K562 (cell line): ENCODE measurements around the gene SYNRG. TPM values are rescaled to one million over a fixed set of nuclear protein-coding genes. Genes with fewer than 3 reads are reported as not detected.

Experiments
- ATAC-seq: fragments of 200-7000 bp; cut with Tn5 transposase; 3 replicates; pipeline ENCODE4 v1.9.1; 2020; ENCODE audit warnings: moderate library complexity
- BruUV-seq: library from RNA; stranded (reverse); fragments of 400-500 nt; replicated peaks from 2 replicates; lab custom pipeline; 2021; lab: Mats Ljungman, UMichigan
- CTCF ChIA-PET: fragments of 300-600 bp; formaldehyde crosslinking; extraction: SDS; loops from one replicate; lab custom pipeline; 2021; ENCODE audit warnings: low intra/inter-chr PET ratio; lab: Yijun Ruan, JAX
- POLR2A ChIA-PET: fragments of 300-600, 350-650 bp; sonication (Branson Sonifier 250); formaldehyde crosslinking; extraction: SDS; loops from one replicate; lab custom pipeline; 2021; ENCODE audit warnings: antibody characterized with exemption, inconsistent platforms; lab: Yijun Ruan, JAX
- DNase-seq, 4 experiments: peaks; one replicate each; pipeline versions ENCODE4 v3.0.0 to v3.0.0-alpha.2; 2011 to 2018; ENCODE audit warnings: low spot score in 3 of 4, mixed read lengths in 3 of 4; ENCODE audit errors: extremely low read depth in 1 of 4
- FAIRE-seq: peaks from 2 replicates; lab custom pipeline; 2011; peaks lifted over from hg19 to GRCh38; lab: Jason Lieb, UNC
- H2AFZ ChIP-seq: 2 replicates; pipeline ENCODE4 v1.6.0; 2011; ENCODE audit warnings: low read depth, low read length, control low read depth, inconsistent platforms
- H3K27ac ChIP-seq: fragments of 200-600 bp; 3 replicates; pipeline ENCODE4 v1.8.0; 2011; ENCODE audit warnings: low read depth, mild to moderate bottlenecking, control low read depth, inconsistent platforms, low read length, moderate library complexity, mixed read lengths; ENCODE audit errors: extremely low read depth
- H3K27me3 ChIP-seq, 2 experiments: fragments of 300-600 bp in 1 of 2; 2 replicates in 1 of 2; 3 replicates in 1 of 2; pipeline versions ENCODE4 v1.6.0 to v1.8.0; 2011; ENCODE audit warnings: inconsistent platforms in 2 of 2, low read length in 2 of 2, mild to moderate bottlenecking in 1 of 2, mixed read lengths in 1 of 2, moderate library complexity in 1 of 2; ENCODE audit not compliant: control insufficient read depth in 2 of 2, insufficient read depth in 2 of 2
- H3K36me3 ChIP-seq: fragments of 300-600 bp; 3 replicates; pipeline ENCODE4 v1.8.0; 2011; ENCODE audit warnings: mild to moderate bottlenecking, low read length, inconsistent platforms; ENCODE audit not compliant: control insufficient read depth, insufficient read depth
- H3K4me1 ChIP-seq, 2 experiments: fragments of 200-600 bp in 1 of 2; replicated peaks in 1 of 2; 2 replicates in 1 of 2; 3 replicates in 1 of 2; pipeline versions ENCODE4 v1.5.1 to v1.8.0; 2011; ENCODE audit warnings: inconsistent platforms in 2 of 2, low read length in 2 of 2, mild to moderate bottlenecking in 1 of 2, mixed read lengths in 1 of 2, moderate library complexity in 1 of 2; ENCODE audit not compliant: control insufficient read depth in 2 of 2, insufficient read depth in 2 of 2
- H3K4me2 ChIP-seq: 2 replicates; pipeline ENCODE4 v1.6.1; 2011; ENCODE audit warnings: low read length, control low read depth, inconsistent platforms, mixed read lengths; ENCODE audit not compliant: insufficient read depth
- H3K4me3 ChIP-seq: fragments of 200-600 bp; sonication (generic), shearing (Covaris generic); 2 replicates; pipeline ENCODE4 v1.5.1; 2016; ENCODE audit warnings: control low read depth, inconsistent platforms
- H3K79me2 ChIP-seq: fragments of 200-600 bp; 3 replicates; pipeline ENCODE4 v1.8.0; 2011; ENCODE audit warnings: low read length, inconsistent platforms; ENCODE audit not compliant: control insufficient read depth, insufficient read depth
- H3K9ac ChIP-seq, 2 experiments: 2 replicates each; pipeline versions ENCODE4 v1.6.0 to v1.6.1; 2011; ENCODE audit warnings: low read depth in 2 of 2, low read length in 2 of 2, control low read depth in 1 of 2, inconsistent platforms in 1 of 2, mild to moderate bottlenecking in 1 of 2, mixed read lengths in 1 of 2; ENCODE audit not compliant: insufficient read depth in 1 of 2
- H3K9me1 ChIP-seq: one replicate; pipeline ENCODE4 v1.6.0; 2011; ENCODE audit warnings: inconsistent platforms, mild to moderate bottlenecking, low read length, moderate library complexity; ENCODE audit not compliant: control insufficient read depth, insufficient read depth
- H3K9me3 ChIP-seq: replicated peaks from 2 replicates; pipeline ENCODE4 v1.5.1; 2011; ENCODE audit warnings: low read depth, low read length, inconsistent platforms; ENCODE audit not compliant: control insufficient read depth, insufficient read depth
- H4K20me1 ChIP-seq: replicated peaks from 2 replicates; pipeline ENCODE4 v1.6.1; 2011; ENCODE audit warnings: low read length, inconsistent platforms, mixed read lengths; ENCODE audit not compliant: control insufficient read depth, insufficient read depth
- AFF4 ChIP-seq: sonication (generic); formaldehyde crosslinking; IDR thresholded peaks from 2 replicates; pipeline ENCODE4 v1.8.0; 2023; ENCODE audit warnings: mild to moderate bottlenecking, missing genetic modification reagents
- HDAC8 ChIP-seq: fragments of 450-650 bp; IDR thresholded peaks from 2 replicates; pipeline ENCODE4 v1.6.1; 2016; ENCODE audit warnings: mild to moderate bottlenecking, missing genetic modification characterization, moderate library complexity, missing compliant biosample characterization
- HNRNPL ChIP-seq: fragments of 200-400 bp; formaldehyde crosslinking; IDR thresholded peaks from 2 replicates; pipeline ENCODE4 v1.6.1; 2017; ENCODE audit warnings: low read depth, mild to moderate bottlenecking, low read length
- MBD2 ChIP-seq: sonication (generic); IDR thresholded peaks from 2 replicates; pipeline ENCODE4 v1.6.1; 2016; ENCODE audit warnings: low read depth, borderline replicate concordance
- NR2C1 ChIP-seq, 2 experiments: fragments of 450-650 bp; IDR thresholded peaks; 2 replicates each; pipeline ENCODE4 v1.6.1; 2017; ENCODE audit warnings: mild to moderate bottlenecking in 2 of 2, antibody characterized with exemption in 1 of 2, inconsistent platforms in 1 of 2, missing compliant biosample characterization in 1 of 2, missing genetic modification characterization in 1 of 2
- PBX2 ChIP-seq, 2 experiments: IDR thresholded peaks in 1 of 2; conservative IDR thresholded peaks in 1 of 2; 2 replicates each; pipeline ENCODE4 v1.6.1; 2016; ENCODE audit warnings: low read depth in 2 of 2, mild to moderate bottlenecking in 1 of 2, missing compliant biosample characterization in 1 of 2, missing genetic modification characterization in 1 of 2, moderate library complexity in 1 of 2
- RBM39 ChIP-seq: fragments of 200-400 bp; formaldehyde crosslinking; optimal IDR thresholded peaks from 2 replicates; pipeline ENCODE3; 2018; ENCODE audit warnings: low read depth, low read length
- SMAD1 ChIP-seq: fragments of 150-350 bp; IDR thresholded peaks from 2 replicates; pipeline ENCODE4 v1.6.1; 2014; ENCODE audit warnings: low read length, low read depth; ENCODE audit not compliant: partially characterized antibody
- ZBTB49 ChIP-seq: sonication (generic); formaldehyde crosslinking; IDR thresholded peaks from 2 replicates; pipeline ENCODE4 v1.8.0; 2022; ENCODE audit warnings: missing genetic modification reagents, mild to moderate bottlenecking, borderline replicate concordance
- ZNF217 ChIP-seq: sonication (generic); formaldehyde crosslinking; IDR thresholded peaks from 2 replicates; pipeline ENCODE4 v1.8.0; 2022; ENCODE audit warnings: mild to moderate bottlenecking, missing genetic modification reagents
- WGBS: fragments of 100-300 bp; shearing (Covaris generic); methylation state at CpG from one replicate; pipeline ENCODE4 v1.1.6; 2016; ENCODE audit warnings: low coverage, mixed read lengths; ENCODE audit not compliant: insufficient coverage; ENCODE audit errors: missing lambda C conversion rate; 5-methylcytosine and 5-hydroxymethylcytosine counted together
- in situ Hi-C: fragments of 300-500 bp; cut with MboI; formaldehyde crosslinking; loops from 4 replicates; pipeline ENCODE4 v1.15.0; 2018; ENCODE audit warnings: inconsistent platforms, mixed read lengths
- intact Hi-C: fragments of 100-400 bp; cut with micrococcal nuclease; formaldehyde crosslinking; loops from 2 replicates; pipeline ENCODE4 v1.14.2; 2022
- polyA plus RNA-seq, 8 experiments: library from polyadenylated mRNA; depleted of rRNA in 4 of 8; stranded (reverse) in 5 of 8; unstranded in 3 of 8; fragments of >200 nt; fragmentation: Nextera tagmentation in 2 of 8; fragmentation: Illumina TruSeq in 1 of 8; extraction: Ambion mirVana in 2 of 8; extraction: Trizol in 1 of 8; gene quantifications; 2 replicates each; pipeline versions ENCODE4 v1.2.1 to v1.2.3, GENCODE V29; 2011 to 2014; ENCODE audit warnings: inconsistent platforms in 1 of 8, missing spikeins in 1 of 8
- total RNA-seq, 7 experiments: library from RNA; depleted of rRNA in 6 of 7; stranded (reverse); fragments of >200 nt in 6 of 7; fragmentation: Illumina TruSeq in 2 of 7; extraction: Trizol in 2 of 7; gene quantifications; 2 replicates each; pipeline versions ENCODE4 v1.2.1 to v1.2.3, GENCODE V29; 2011 to 2021; ENCODE audit warnings: low replicate concordance in 1 of 7

The SYNRG gene
- total and polyA plus RNA-seq, 9 of the 15 experiments (the other 6 are each of a cell fraction or from before 2014, with no cell fraction given): 2.9 to 28.2 (median 15.1) TPM

- Histone ChIP-seq H3K36me3 (peaks cover 63% of the 10 kb centered on the region), H3K4me2 (no peak overlapping the region), H3K79me2 (no peaks in the 10 kb centered on the region), H3K4me1 (peaks cover 0 to 2% of the 10 kb centered on the region in 2 experiments; a peak in 3 of 5 replicates), H3K27me3 (no peaks in the 10 kb centered on the region), H3K27ac (no peak overlapping the region), H3K9me1 (no peaks in the 10 kb centered on the region), H3K9me3 (no peaks in the 10 kb centered on the region), H3K9ac (no peak overlapping the region), H2AFZ (no peak overlapping the region), H3K4me3 (no peak overlapping the region), H4K20me1 (no peaks in the 10 kb centered on the region)
- no peak for FAIRE-seq
- 90% methylated on average over 5 of the region's 5 CpGs for WGBS
- ChIA-PET POLR2A (no interaction called here), CTCF (no interaction called here)
- in situ Hi-C loops: no loop called here
- no TSS peak for BruUV-seq
- no peak for ATAC-seq
- no peak for TF ChIP-seq AFF4 (CRISPR knock-in tag)
- no peak for TF ChIP-seq MBD2
- TF ChIP-seq PBX2 (CRISPR knock-in tag; IDR thresholded peaks at IDR 0.05; ENCODE audit: low read depth): no peak
- TF ChIP-seq PBX2 (tag; conservative IDR thresholded peaks at IDR 0.05; ENCODE audit: low read depth): no peak
- no peak for TF ChIP-seq SMAD1
- TF ChIP-seq HNRNPL: no peak
- TF ChIP-seq ZBTB49 (CRISPR knock-in tag): no peak
- no peak for TF ChIP-seq RBM39
- TF ChIP-seq NR2C1 (IDR thresholded peaks at IDR 0.05): no peak
- no peak for TF ChIP-seq NR2C1 (tag; IDR thresholded peaks at IDR 0.05)
- TF ChIP-seq ZNF217: no peak
- no peak for TF ChIP-seq HDAC8 (tag)
- intact Hi-C loops: no loop called here
- DNase-seq: no peak
Measured at GRCh38 chr17:37614391-37614790, 5.2 kb upstream of the SYNRG start.
